Fibroblast of skin of right quadriceps (primary cell): ENCODE measurements around the gene CLEC4C.
"Not testable (repeated sequence)": the region's sequence is repeated elsewhere in the genome, so short reads cannot be mapped to it uniquely, and the experiment has no call there.

Experiments
- DNase-seq: peaks from one replicate; pipeline ENCODE4 v3.0.0-alpha.2; 2013

Gene CLEC4C

GRCh38 chr12:7747246-7747645, at the start of gene CLEC4C:
TSS of gene CLEC4C (minus strand) at chr12:7747375. CDS start at chr12:7747348, 27 bp downstream.
- no peak for DNase-seq

GRCh38 chr12:7793211-7793610, 46.0 kb upstream of the CLEC4C start:
- no peak for DNase-seq

- not testable (repeated sequence) for DNase-seq
Observed at GRCh38 chr12:7788884-7789528, 41.8 kb upstream of the CLEC4C start, which contains the start of gene NANOG. TSS of gene NANOG (plus strand) at chr12:7789402. CDS start at chr12:7789615, 213 bp downstream.

GRCh38 chr12:7788294-7788660, 41.1 kb upstream of the CLEC4C start:
- DNase-seq: no peak

- DNase-seq: no peak
Observed at GRCh38 chr12:7787574-7788293, 40.6 kb upstream of the CLEC4C start.

GRCh38 chr12:7784701-7785100, 37.5 kb upstream of the CLEC4C start:
- DNase-seq: no peak

GRCh38 chr12:7783433-7783832, 36.3 kb upstream of the CLEC4C start:
- DNase-seq: not testable (repeated sequence)

- no peak for DNase-seq
Observed at GRCh38 chr12:7782055-7782454, 34.9 kb upstream of the CLEC4C start.

GRCh38 chr12:7781274-7781673, 34.1 kb upstream of the CLEC4C start:
- no peak for DNase-seq

GRCh38 chr12:7769999-7770398, 22.8 kb upstream of the CLEC4C start:
- no peak for DNase-seq

- DNase-seq: no peak
Observed at GRCh38 chr12:7758766-7759140, 11.6 kb upstream of the CLEC4C start.

GRCh38 chr12:7756993-7757392, 9.8 kb upstream of the CLEC4C start:
- DNase-seq: no peak

- not testable (repeated sequence) for DNase-seq
Observed at GRCh38 chr12:7755668-7756067, 8.5 kb upstream of the CLEC4C start.

GRCh38 chr12:7751941-7752922, 5.1 kb upstream of the CLEC4C start:
- not testable (repeated sequence) for DNase-seq

GRCh38 chr12:7751394-7751793, 4.2 kb upstream of the CLEC4C start:
- no peak for DNase-seq

GRCh38 chr12:7750350-7750749, 3.2 kb upstream of the CLEC4C start:
- no peak for DNase-seq

- DNase-seq: no peak
Observed at GRCh38 chr12:7749442-7749841, 2.3 kb upstream of the CLEC4C start.

- DNase-seq: no peak
Observed at GRCh38 chr12:7748852-7749251, 1.7 kb upstream of the CLEC4C start.

- no peak for DNase-seq
Observed at GRCh38 chr12:7732993-7733392, 14.2 kb downstream of the CLEC4C start.

- DNase-seq: no peak
Observed at GRCh38 chr12:7731486-7731885, 15.7 kb downstream of the CLEC4C start.

- not testable (repeated sequence) for DNase-seq
Observed at GRCh38 chr12:7730984-7731383, 16.2 kb downstream of the CLEC4C start.

GRCh38 chr12:7729746-7730145, 17.4 kb downstream of the CLEC4C start:
- peak; percentile 72 for DNase-seq

- DNase-seq: no peak
Observed at GRCh38 chr12:7723926-7724325, 23.2 kb downstream of the CLEC4C start.
